ENCODE results near the gene UMOD.

UMOD gene

DNA sequence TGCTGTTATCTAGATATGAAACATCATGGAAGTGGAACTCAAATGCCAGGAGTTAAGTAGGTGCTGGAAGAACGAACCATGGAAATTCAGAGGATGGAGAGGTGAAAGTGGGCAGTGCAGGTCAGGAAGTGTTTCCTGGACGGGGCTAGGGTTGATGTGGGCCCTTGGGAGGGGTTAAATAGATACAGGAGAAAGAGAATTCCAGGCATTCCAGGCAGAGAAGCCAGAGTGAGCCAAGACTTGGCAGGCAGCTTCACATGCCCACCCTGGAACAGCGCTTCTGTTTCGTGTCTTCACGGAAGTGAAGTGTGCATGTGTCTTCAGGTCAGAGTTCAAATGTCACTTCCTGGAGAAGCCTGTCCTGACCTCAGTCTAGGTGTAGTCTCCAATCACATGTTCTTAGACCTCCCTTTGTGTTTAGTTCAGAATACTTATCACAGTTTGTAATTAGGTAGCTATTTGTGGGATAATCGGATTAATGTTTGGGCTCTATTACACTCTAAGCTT is 66.5 kb downstream of the UMOD start:
- H3K36me3 ChIP-seq (ENCODE audit: insufficient read depth, low read length), result no peaks in the 10 kb centered on the region
- no peaks in the 10 kb centered on the region for H4K20me1 ChIP-seq (ENCODE audit: insufficient read depth, low read length)
- no peaks in the 10 kb centered on the region for H3K27me3 ChIP-seq (ENCODE audit: insufficient read depth, low read length, poor library complexity)
- H3K9me3 ChIP-seq (ENCODE audit: insufficient read depth, low read length, severe bottlenecking), result no peaks in the 10 kb centered on the region
- TF ChIP-seq, protein P1, sequence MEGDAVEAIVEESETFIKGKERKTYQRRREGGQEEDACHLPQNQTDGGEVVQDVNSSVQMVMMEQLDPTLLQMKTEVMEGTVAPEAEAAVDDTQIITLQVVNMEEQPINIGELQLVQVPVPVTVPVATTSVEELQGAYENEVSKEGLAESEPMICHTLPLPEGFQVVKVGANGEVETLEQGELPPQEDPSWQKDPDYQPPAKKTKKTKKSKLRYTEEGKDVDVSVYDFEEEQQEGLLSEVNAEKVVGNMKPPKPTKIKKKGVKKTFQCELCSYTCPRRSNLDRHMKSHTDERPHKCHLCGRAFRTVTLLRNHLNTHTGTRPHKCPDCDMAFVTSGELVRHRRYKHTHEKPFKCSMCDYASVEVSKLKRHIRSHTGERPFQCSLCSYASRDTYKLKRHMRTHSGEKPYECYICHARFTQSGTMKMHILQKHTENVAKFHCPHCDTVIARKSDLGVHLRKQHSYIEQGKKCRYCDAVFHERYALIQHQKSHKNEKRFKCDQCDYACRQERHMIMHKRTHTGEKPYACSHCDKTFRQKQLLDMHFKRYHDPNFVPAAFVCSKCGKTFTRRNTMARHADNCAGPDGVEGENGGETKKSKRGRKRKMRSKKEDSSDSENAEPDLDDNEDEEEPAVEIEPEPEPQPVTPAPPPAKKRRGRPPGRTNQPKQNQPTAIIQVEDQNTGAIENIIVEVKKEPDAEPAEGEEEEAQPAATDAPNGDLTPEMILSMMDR (IDR thresholded peaks at IDR 0.05; ENCODE audit: borderline replicate concordance, extremely low read depth, low read length, poor library complexity, severe bottlenecking), result no peak
- TF ChIP-seq EZH2 (IDR thresholded peaks at IDR 0.05; ENCODE audit: borderline replicate concordance, low read depth, low read length, severe bottlenecking), result no peak
- no peaks in the 10 kb centered on the region for H3K79me2 ChIP-seq (ENCODE audit: insufficient read depth, low read length)
- no peak overlapping the region for H3K9ac ChIP-seq (ENCODE audit: low read depth, low read length)
- H3K4me1 ChIP-seq (ENCODE audit: insufficient read depth, low read length), result no peaks in the 10 kb centered on the region
- H2AFZ ChIP-seq (ENCODE audit: low read depth, low read length), result no peak overlapping the region
- no peak for ATAC-seq (ENCODE audit: insufficient read depth, low read depth)
- DNase-seq, result no peak
- H3K4me3 ChIP-seq (ENCODE audit: low read depth in 1 of 2, low read length in 2 of 2), result no peak overlapping the region
- no peak overlapping the region for H3K4me2 ChIP-seq (ENCODE audit: insufficient read depth, low read length)
- H3K27ac ChIP-seq (ENCODE audit: low read length), result no peak overlapping the region
